Amygdala (tissue), 56 donors: ENCODE measurements around the gene LEMD3.
A peak's percentile ranks its signal among the peaks of the same experiment; 100 is the strongest.

Source experiments
- DNase-seq, 56 donors: peaks; one replicate each; lab custom pipeline; 2025; lab: John Stamatoyannopoulos, UW

Gene LEMD3

DNA sequence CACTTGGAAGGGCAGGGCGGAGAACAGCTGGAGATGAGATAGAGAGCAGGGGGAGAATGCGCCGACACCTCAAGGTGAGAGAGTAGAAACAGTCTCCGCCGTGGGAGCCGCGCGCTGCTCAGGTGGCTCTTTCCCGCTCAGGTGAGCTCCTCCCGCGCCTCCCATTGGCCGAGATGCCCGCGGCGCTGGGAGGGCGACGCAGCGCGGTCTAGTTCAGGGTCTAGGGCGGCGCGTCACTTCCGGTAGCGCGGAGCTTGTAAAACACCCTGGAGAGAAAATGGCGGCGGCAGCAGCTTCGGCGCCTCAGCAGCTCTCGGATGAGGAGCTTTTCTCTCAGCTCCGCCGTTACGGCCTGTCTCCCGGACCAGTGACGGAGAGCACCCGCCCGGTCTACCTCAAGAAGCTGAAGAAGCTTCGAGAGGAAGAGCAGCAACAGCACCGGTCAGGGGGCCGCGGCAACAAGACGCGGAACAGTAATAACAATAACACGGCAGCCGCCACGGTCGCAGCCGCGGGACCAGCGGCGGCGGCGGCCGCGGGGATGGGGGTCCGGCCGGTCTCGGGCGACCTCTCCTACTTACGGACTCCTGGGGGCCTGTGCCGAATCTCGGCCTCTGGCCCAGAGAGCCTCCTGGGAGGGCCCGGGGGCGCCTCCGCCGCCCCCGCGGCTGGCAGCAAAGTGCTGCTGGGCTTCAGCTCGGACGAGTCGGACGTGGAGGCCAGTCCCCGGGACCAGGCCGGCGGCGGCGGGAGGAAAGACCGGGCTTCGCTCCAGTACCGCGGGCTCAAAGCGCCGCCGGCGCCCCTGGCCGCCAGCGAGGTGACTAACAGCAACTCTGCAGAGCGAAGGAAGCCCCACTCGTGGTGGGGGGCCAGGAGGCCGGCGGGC lies at the start of gene LEMD3:
Gene LEMD3, plus strand, starts transcription at position 264 of the 889 bp plus-strand sequence. Its CDS starts 14 bp downstream, at position 278.
- DNase-seq, result peak; percentile 19 to 96 (median 82)

DNA sequence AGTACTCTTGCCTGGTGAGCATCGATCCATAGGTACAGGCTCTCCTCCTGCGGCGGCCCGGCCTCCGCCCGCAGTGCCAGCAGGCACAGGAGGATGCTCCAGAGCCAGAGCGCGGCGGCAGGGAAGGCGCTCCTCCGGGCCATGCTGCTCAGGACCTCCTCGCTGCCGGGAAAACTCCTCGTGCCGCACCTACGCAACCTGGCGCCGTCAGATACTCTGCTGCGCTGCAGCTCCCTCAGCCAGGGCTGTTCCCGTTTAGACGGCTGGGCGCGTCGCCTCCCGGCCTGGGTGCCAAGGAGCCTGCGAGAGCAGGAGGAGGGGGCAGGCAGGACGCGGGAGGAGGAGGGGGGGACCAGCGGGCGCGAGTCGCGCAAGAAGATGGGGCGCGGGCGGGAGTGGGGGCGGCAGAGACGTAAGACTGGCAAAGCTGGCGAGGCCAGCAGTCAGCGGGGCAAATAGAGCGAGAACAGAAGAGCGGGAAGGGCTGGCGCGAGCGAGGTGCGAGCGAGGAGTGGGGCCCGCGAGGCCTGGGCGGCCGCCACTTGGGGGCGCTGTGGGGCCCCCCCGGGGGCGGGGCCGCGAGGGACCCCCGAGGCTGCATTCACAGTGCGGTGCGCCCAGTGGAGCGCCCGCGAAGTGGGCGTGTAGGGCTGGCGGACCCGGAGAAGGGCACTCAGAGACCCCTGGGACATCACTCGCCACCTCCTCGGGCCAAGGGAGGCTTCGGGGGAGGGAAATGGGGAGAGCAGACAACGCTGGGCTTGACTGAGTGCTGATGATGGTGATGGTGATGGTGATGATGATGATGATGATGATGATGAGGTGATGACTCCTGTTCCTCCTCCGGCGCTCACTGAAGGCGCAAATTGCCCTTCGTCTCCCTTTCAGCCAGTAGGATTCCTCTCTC lies 48.1 kb upstream of the LEMD3 start, which contains the start of gene WIF1:
Gene WIF1, minus strand, starts transcription at position 257 of the 907 bp plus-strand sequence. Its CDS starts 114 bp downstream, at position 143.
- peak in 36 of 56 donors; percentile 1 to 75 (median 28) for DNase-seq

DNA sequence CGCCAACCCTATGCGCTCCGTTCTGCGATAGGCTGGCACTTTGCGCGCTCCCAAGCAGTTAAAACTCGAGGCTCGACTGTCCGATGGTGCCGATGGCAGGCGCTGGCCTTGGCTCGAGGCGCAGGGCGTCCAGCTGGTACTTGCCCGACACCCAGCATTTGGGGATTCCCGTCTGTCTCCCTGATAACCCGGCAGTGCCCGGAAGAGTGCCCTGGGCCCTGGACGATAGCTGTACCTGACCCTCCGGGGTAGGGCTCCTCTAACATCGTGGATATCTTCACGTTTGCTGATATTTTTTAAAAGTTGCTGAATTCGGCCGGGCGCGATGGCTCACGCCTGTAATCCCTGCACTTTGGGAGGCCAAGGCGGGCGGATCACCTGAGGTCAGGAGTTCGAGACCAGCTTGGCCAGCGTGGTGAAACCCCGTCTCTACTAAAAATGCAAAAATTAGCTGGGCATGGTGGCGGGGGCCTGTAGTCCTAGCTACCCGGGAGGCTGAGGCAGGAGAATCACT lies 47.4 kb upstream of the LEMD3 start:
- no peak for DNase-seq

DNA sequence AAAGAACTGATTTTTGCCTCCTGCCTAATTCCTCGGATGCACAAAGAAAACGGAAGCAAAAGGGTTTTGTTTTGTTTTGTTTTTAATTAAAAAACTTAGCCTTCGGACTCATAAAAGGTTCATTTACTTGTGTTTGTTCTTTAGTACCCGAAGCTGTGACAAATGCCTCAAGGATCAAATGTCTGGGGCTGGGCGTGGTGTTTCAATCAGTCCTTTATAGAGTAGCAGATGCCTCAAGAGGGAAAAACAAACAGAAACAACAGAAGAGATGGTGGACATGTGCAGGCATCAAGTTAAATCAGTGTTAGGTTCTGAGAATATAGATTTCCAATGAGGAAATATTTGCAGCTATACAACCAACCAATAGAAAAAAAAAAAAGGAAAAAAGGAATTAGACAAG lies 46.7 kb upstream of the LEMD3 start:
- no peak for DNase-seq

DNA sequence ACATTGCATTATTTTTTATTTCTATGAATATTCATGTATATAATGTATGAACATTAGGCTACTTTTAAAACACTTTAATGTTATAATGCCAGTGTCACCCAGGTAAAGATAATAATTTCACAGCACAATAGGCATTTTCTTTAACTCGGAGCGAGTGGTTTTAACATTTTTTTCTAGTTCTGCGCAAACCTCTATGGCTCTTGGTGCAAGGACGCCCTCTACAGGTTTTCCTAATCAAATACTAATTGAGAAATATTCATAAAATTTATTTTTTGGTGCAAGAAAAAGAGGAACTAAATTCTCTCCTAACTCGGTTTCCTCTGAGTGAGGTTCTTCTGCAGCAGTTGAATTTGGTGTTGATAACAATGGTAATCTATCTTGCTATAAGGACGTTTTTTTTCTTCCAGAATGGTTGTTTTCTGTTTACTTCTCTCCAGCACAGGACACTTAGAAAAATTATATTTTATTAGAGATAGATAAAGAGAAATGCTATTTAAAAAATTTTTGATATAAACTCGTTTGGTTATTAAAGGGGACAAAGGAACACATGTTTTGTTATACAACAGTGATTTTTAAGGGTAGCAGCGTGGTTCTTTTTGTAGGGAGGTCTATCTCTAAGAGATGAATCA lies 45.8 kb upstream of the LEMD3 start:
- DNase-seq, result peak in 1 of 56 donors; percentile 16

DNA sequence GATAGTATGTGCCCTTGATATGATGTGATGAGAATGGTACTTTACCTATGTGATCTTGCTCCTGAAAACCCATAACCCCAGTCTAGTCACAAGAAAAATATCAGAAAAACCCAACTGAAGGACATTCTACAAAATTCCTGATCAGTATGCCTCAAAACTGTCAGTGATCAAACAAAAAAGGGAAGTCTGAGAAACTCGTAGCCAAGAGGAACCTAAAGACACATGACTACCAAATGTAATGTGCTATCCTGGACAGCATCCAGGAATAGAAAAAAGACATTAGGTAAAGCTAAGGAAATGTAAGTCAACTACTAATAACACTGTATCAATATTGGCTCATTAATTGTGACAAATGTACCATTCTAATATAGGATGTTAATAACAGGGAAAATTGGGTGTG lies 44.1 kb upstream of the LEMD3 start:
- DNase-seq, result no peak

DNA sequence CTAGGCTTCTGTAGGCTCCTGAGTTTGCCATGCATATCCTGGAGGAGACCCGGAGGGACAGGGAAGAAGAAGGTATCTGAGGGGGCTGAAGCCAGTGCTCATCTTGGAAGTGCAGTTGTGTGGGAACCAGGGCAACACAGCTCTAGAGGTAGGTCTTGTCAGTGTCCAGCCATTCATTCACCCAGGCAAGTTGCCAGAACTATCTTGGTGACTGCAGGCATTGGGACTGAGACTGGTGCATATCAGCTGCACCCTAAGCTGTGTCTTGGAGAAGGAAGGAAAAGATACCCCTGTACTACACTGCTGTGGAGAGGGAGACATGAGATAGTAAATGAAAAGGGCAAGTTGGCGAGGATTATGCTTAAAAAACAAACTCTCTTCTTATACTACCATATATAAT lies 43.4 kb upstream of the LEMD3 start:
- no peak for DNase-seq

DNA sequence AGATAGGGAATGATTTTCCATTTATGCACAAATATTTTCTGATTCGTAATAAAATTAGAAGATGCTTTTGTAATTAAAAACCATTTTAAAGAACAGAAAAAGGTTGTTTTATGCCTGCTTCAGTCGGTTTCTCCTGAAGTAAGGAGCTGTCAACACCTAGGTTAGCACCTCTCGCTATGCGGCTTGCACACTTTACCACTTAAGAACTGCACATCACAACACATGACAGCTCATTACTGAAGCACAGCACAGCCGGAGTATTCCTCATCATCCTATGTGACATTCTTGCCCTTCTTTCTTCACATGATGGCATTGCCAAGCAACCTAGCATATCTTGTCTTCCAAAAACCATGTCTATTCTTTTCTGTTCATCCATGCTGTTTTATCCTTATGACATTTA lies 42.9 kb upstream of the LEMD3 start:
- no peak for DNase-seq

DNA sequence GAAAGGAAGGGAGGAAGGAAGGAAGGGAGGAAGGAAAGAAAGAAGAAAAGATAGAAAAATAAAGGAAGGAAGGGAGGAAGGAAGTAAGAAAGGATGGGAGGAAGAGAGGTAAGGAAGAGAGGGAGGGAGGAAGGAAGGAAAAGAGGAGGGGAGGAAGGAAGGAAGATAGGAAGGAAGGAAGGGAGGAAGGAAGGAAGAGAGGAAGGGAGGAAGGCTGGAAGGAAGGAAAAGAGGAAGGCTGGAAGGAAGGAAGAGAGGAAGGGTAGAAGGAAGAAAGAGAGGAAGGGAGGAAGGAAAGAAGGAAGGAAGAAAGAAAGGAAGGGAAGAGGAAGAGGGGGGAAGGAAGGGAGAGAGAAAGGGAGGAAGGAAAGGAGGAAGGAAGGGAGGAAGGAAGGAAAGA lies 35.5 kb upstream of the LEMD3 start:
- no peak for DNase-seq

DNA sequence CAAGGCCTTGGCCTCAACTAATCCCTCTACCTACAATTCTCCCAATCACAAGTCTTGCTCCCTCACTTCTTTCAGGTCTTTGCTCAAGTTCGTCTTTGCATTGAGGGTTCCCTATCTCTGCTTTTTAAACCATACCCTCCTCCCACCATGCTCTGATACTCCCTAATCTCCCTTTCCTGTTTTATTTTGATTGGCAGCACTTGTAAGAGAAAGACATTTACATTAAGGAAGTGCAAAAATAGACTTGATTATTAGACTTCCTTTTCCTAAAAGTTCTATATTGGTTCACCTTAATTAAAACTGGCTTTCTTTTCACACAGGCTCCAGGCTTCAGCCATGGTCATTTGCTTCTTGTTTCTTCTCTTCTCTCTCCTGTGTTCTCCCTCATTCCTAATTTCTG lies 30.0 kb upstream of the LEMD3 start:
- DNase-seq, result no peak

DNA sequence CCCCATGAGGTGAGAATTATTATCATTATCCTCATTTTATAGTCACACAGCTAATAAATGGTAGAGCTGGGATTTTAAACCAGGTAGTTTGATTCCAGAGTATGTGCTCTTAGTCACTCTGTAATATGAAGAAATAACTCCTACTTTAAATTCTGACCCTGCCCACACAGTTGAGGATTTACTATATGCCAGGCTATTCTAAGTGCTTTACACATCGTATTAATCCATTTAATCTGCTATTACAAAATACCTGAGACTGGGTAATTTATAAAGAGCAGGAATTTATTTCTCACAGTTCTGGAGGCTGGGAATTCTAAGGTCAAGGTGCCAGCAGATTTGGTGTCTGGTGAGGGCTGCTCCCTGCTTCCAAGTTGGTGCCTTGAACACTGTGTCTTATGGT lies 28.6 kb upstream of the LEMD3 start:
- no peak for DNase-seq

DNA sequence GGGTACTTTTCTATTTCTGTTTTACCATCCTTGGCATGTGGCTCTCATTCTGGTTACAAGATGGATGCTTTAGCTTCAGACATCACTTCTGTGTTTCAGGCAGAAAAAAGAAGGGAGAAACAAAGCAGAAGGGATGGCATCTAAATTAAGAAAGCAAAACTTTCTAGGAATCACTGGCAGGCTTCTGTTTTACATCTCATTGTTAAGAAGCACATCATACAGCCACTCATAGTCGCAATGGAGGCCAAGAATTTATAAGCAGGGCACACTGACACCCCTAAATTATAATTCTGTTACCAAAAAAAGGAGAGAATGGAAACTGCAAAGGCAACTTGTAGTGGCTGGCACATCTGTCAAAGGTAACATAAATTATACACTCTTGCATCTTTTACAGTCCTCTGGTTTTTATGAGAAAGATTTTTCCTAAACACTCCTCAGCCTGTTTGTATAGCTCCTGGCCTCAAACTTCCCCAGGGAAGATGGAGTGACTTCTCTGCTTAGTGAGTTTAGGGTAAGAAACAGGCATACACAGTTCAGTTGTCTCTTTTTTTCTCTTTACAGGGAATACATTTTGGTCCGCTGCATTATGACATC lies 22.0 kb upstream of the LEMD3 start:
- DNase-seq, result no peak

DNA sequence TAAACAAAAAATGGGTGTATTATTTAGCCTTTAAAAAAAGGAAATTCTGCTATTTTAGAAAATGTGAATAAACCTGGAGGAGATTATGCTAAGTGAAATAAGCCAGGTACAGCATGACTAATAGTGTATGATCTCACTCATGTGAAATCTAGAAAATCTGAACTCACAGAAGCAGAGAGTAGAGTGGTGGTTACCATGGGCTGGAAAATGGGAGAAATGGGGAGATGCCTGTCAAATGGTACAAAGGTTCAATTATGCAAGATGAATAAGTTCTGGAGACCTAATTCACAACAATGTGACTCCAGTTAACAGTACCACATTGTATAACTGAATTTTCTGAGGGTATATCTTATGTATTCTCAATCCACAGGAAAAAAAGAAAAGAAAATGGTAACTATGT lies 17.4 kb upstream of the LEMD3 start:
- DNase-seq, result no peak

DNA sequence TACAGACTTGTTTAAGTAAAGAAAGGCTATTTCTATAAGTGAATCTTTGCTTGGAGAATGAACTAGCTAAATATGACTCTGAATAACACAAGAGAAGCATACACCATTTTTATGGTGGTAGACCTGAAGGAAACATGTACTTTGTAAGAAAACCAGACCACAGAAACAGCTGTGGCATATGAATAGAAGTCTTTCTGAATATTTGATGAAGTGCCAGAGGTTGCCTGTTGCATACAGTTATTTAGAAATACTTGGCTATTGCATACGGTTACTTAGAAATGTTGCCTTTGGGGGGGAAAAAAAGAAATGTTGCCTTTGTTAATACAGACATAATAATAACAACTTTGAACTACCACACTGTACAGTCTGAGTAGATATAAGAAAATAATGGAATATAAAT lies 16.8 kb upstream of the LEMD3 start:
- no peak for DNase-seq

DNA sequence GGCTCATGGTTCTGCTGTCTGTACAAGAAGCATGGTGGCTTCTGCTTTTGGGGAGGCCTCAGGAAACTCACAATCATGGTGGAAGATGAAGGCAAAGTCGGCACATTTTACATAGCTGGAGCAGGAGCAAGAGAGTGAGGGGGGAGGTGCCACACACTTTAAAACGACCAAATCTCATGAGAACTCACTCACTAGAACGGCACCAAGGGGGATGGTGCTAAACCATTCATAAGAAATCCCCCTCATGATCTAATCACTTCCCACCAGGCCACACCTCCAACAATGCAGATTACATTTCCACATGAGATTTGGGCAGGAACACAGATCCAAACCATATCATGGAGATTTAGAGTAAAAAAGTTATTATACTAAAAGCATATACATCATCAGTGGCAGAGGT lies 13.6 kb upstream of the LEMD3 start:
- no peak for DNase-seq

DNA sequence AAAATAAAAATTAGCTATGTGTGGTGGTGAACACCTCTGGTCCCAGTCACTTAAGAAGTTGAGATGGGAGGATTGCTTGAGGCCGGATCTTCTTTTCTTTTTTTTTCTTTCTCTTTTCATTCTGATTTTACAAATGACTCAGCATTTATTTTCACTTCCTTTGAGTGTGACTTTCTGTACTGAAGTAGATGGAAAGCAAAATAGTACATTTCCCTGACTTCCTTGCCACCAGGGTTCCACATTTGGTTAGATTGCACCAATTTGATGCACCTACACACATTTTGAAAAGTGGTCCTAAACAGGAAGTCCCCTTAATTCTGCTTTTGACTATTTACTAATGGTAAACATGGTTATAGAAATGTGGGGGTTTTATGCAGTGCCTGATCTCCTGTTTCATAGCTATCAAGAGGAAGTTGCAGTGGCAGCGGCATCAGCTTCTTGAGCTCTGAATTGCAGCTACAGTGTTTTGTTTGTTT lies 13.0 kb upstream of the LEMD3 start:
- no peak for DNase-seq

DNA sequence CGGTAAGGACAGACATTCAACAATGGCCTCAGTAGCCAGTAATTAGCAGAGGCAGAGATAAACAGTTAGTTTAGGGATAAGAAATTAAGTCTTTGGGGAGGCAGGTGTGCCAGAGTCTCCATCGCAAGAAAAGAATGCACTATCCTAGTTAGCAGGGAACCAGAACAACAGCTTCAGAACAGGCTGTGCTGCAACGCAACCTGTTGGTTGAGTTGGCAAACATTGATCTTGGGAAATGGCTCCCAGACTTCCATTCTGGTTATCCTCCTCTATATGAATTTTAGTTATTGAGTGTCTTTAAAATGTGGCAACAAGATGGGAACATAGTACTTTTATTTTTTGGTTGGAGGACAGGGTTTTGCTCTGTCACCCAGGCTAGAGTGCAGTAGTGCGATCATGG lies 12.3 kb upstream of the LEMD3 start:
- no peak for DNase-seq

DNA sequence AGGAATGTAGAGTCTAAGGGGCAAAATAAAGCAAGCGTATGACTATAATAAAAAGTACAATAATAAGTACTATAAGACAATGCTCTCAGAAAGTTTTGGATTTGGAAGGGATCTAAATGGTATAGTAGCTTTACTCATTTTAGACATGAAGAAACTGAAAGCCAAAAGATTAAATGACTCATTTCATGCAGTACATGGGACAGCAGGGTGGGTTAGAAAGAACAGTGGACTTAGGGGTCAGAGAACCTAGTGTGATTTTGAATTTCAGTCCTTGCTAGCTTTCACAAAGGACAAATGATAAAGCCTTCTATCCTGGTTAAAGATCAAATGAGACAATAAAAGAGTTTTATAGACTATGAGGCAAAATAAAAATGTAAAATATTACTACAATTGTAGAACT lies 6.8 kb upstream of the LEMD3 start:
- DNase-seq, result no peak

DNA sequence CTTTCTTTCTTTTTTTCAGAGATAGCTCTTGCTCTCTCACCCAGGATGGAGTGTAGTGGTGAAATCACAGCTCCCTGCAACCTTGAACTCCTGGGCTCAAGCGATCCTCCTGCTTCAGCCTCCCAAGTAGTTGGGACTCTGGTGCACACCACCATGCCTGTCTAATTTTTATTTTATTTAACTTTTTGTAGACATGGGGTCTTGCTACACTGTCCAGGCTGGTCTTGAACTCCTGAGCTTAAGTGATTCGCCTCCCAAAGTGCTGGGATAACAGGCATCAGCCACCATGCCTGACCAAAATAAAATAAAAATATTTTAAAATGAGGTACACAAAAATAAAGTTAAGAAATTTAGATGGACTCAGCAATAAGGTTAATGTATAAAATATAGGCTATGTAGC lies 5.1 kb upstream of the LEMD3 start:
- DNase-seq, result no peak

DNA sequence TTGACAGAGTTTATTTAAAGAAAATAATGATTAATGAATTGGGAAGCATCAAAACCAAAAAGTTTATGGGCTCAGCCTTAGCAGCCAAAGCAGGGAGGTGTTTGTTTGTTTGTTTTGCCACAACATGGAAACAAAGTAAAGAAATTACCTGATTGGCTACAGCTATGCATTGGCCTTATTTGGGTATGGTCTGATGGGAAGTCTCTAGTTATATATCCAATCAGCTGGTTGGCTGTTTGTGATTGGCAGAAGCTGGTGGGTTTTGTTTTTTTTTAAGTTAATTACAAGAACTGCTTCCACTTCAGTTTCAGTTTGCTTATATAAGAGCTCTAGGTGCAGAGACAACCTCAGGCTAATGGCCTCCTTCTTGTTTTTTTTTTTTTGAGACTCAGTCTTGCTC lies 4.6 kb upstream of the LEMD3 start:
- DNase-seq, result no peak
